Astrocyte (in vitro differentiated cells and primary cell): ENCODE measurements around the gene CASK.

Experiments
- CTCF ChIP-seq: IDR thresholded peaks from 2 replicates; pipeline ENCODE4 v1.5.1; 2011; ENCODE audit warnings: low read depth, mild to moderate bottlenecking, inconsistent platforms, low read length, moderate library complexity; ENCODE audit not compliant: insufficient read depth
- EZH2 ChIP-seq: IDR thresholded peaks from 2 replicates; pipeline ENCODE4 v1.6.1; 2012; ENCODE audit warnings: mild to moderate bottlenecking, low read length, inconsistent platforms; ENCODE audit not compliant: insufficient read depth

GRCh38 chrX:41556958-41557357, 366.4 kb downstream of the CASK start:
- TF ChIP-seq CTCF (no peak), EZH2 (no peak)
